Smooth muscle cell (in vitro differentiated cells): ENCODE data around the gene ARFGEF2. TPM values are rescaled to one million over a fixed set of nuclear protein-coding genes. Genes with fewer than 3 reads are reported as not detected.

Source experiments
- DNase-seq: peaks from one replicate; lab custom pipeline; 2025; ENCODE audit not compliant: unreplicated experiment; lab: John Stamatoyannopoulos, UW
- H2AFZ ChIP-seq: fragments of 200-600 bp; sonication (generic); 2 replicates; pipeline ENCODE4 v1.6.0; 2016; ENCODE audit warnings: antibody characterized with exemption, low read depth, mild to moderate bottlenecking
- H3F3A ChIP-seq: fragments of 200-600 bp; sonication (generic); 2 replicates; pipeline ENCODE4 v1.6.0; 2017; ENCODE audit warnings: antibody characterized with exemption, low read depth
- H3K27ac ChIP-seq: fragments of 200-600 bp; sonication (generic); 2 replicates; pipeline ENCODE4 v1.5.1; 2016; ENCODE audit warnings: low read depth, mild to moderate bottlenecking
- H3K27me3 ChIP-seq: fragments of 200-600 bp; sonication (generic); 2 replicates; pipeline ENCODE4 v1.6.1; 2016; ENCODE audit warnings: low read depth, mild to moderate bottlenecking
- H3K36me3 ChIP-seq: fragments of 200-600 bp; sonication (generic); 2 replicates; pipeline ENCODE4 v1.5.1; 2016; ENCODE audit warnings: low read depth
- H3K4me1 ChIP-seq: fragments of 200-600 bp; sonication (generic); 2 replicates; pipeline ENCODE4 v1.5.1; 2016; ENCODE audit warnings: low read depth
- H3K4me2 ChIP-seq: fragments of 200-600 bp; sonication (generic); 2 replicates; pipeline ENCODE4 v1.6.0; 2016; ENCODE audit warnings: mild to moderate bottlenecking
- H3K4me3 ChIP-seq: fragments of 200-600 bp; sonication (generic); 2 replicates; pipeline ENCODE4 v1.5.1; 2016; ENCODE audit warnings: mild to moderate bottlenecking
- H3K79me2 ChIP-seq: fragments of 200-600 bp; sonication (generic); 2 replicates; pipeline ENCODE4 v1.6.0; 2016; ENCODE audit warnings: low read depth, mild to moderate bottlenecking
- H3K9ac ChIP-seq: fragments of 200-600 bp; sonication (generic); 2 replicates; pipeline ENCODE4 v1.6.0; 2016; ENCODE audit warnings: low read depth
- H3K9me3 ChIP-seq: fragments of 200-600 bp; sonication (generic); replicated peaks from 2 replicates; pipeline ENCODE4 v1.5.1; 2016; ENCODE audit warnings: low read depth
- H4K20me1 ChIP-seq: fragments of 200-600 bp; sonication (generic); 2 replicates; pipeline ENCODE4 v1.6.0; 2016; ENCODE audit warnings: low read depth
- CTCF ChIP-seq: fragments of 200-600 bp; sonication (generic); IDR thresholded peaks from 2 replicates; pipeline ENCODE4 v1.5.1; 2017; ENCODE audit warnings: borderline replicate concordance, mild to moderate bottlenecking, antibody characterized with exemption; ENCODE audit not compliant: insufficient read depth, poor library complexity, severe bottlenecking
- WGBS: methylation state at CpG from one replicate; pipeline ENCODE4 v1.1.7; 2016; ENCODE audit warnings: low lambda C conversion rate; 5-methylcytosine and 5-hydroxymethylcytosine counted together
- polyA plus RNA-seq: library from polyadenylated mRNA; unstranded; fragments of >200 nt; fragmentation: Nextera tagmentation; extraction: Ambion mirVana; gene quantifications from 2 replicates; pipeline ENCODE4 v1.2.1, GENCODE V29; 2016
- total RNA-seq: library from RNA; depleted of rRNA; stranded (reverse); fragments of >200 nt; gene quantifications from 2 replicates; pipeline ENCODE4 v1.2.3, GENCODE V29; 2014

The ARFGEF2 gene
- total and polyA plus RNA-seq, 2 experiments from 2014 or later: 6.5 to 29.6 TPM

GRCh38 chr20:48945840-48946514 lies 24.5 kb downstream of the ARFGEF2 start:
- Histone ChIP-seq H3K4me3 (no peak overlapping the region), H3K4me1 (no peaks in the 10 kb centered on the region), H2AFZ (no peak overlapping the region), H3K27ac (peak overlapping the region; percentile 71), H3K9me3 (no peaks in the 10 kb centered on the region), H3K36me3 (peaks cover 8% of the 10 kb centered on the region), H3K27me3 (no peaks in the 10 kb centered on the region), H4K20me1 (peaks cover 82% of the 10 kb centered on the region), H3K79me2 (peaks cover 18% of the 10 kb centered on the region), H3K9ac (no peak overlapping the region), H3F3A (no peaks in the 10 kb centered on the region), H3K4me2 (no peak overlapping the region)
- no peak for TF ChIP-seq CTCF
- DNase-seq: no peak
- WGBS: 66% methylated on average over 6 of the region's 6 CpGs

- H4K20me1 ChIP-seq: peaks cover 72% of the 10 kb centered on the region
- no peaks in the 10 kb centered on the region for H3K4me1 ChIP-seq
- H3K9ac ChIP-seq: no peak overlapping the region
- H3F3A ChIP-seq: no peaks in the 10 kb centered on the region
- H3K36me3 ChIP-seq: no peaks in the 10 kb centered on the region
- no peaks in the 10 kb centered on the region for H3K9me3 ChIP-seq
- no peak for DNase-seq
- H3K4me2 ChIP-seq: no peak overlapping the region
- H3K27ac ChIP-seq: no peak overlapping the region
- H3K27me3 ChIP-seq: no peaks in the 10 kb centered on the region
- no peak for TF ChIP-seq CTCF
- peaks cover 13% of the 10 kb centered on the region for H3K79me2 ChIP-seq
- no peak overlapping the region for H2AFZ ChIP-seq
- no peak overlapping the region for H3K4me3 ChIP-seq
- WGBS: 94% methylated on average over 6 of the region's 6 CpGs
These were observed 27.1 kb downstream of the ARFGEF2 start for GRCh38 chr20:48948612-48949011.

GRCh38 chr20:48949304-48950170 lies 28.0 kb downstream of the ARFGEF2 start:
- Histone ChIP-seq H3K79me2 (peaks cover 13% of the 10 kb centered on the region), H3K4me3 (no peak overlapping the region), H3K36me3 (no peaks in the 10 kb centered on the region), H2AFZ (no peak overlapping the region), H3K9ac (no peak overlapping the region), H3K27me3 (no peaks in the 10 kb centered on the region), H3K9me3 (no peaks in the 10 kb centered on the region), H3K4me2 (no peak overlapping the region), H3F3A (no peaks in the 10 kb centered on the region), H4K20me1 (peaks cover 63% of the 10 kb centered on the region), H3K27ac (no peak overlapping the region), H3K4me1 (no peaks in the 10 kb centered on the region)
- peak; percentile 6 for TF ChIP-seq CTCF
- WGBS: 91% methylated on average over 7 of the region's 7 CpGs
- no peak for DNase-seq
